Endothelial cell of umbilical vein (primary cell): ENCODE data around the gene MAP4K4. TPM values are rescaled to one million over a fixed set of nuclear protein-coding genes. Genes with fewer than 3 reads are reported as not detected.

Experiments used
- BruUV-seq: library from RNA; stranded (reverse); fragments of 400-500 nt; replicated peaks from 2 replicates; lab custom pipeline; 2021; lab: Mats Ljungman, UMichigan
- CTCF ChIA-PET: fragments of 300-600, 350-600 bp; sonication (Branson Sonifier 250); formaldehyde crosslinking; loops from one replicate; lab custom pipeline; 2021; ENCODE audit warnings: antibody characterized with exemption, inconsistent platforms; lab: Charles Lee
- POLR2A ChIA-PET: fragments of 300-600, 350-600 bp; sonication (Branson Sonifier 250); formaldehyde crosslinking; loops from one replicate; lab custom pipeline; 2021; ENCODE audit warnings: antibody characterized with exemption, inconsistent platforms; lab: Charles Lee
- DNase-seq: peaks from one replicate; pipeline ENCODE4 v3.0.0-alpha.2; 2011; ENCODE audit warnings: low read depth, low spot score
- FAIRE-seq: peaks from 2 replicates; lab custom pipeline; 2011; peaks lifted over from hg19 to GRCh38; lab: Jason Lieb, UNC
- H2AFZ ChIP-seq: 2 replicates; pipeline ENCODE4 v1.6.0; 2012; ENCODE audit warnings: low read depth, low read length, control low read depth, inconsistent platforms
- H3K27ac ChIP-seq: 2 replicates; pipeline ENCODE4 v1.5.1; 2011; ENCODE audit warnings: low read depth, mild to moderate bottlenecking, control low read depth, low read length, moderate library complexity; ENCODE audit not compliant: insufficient read depth
- H3K27me3 ChIP-seq, 2 experiments: 2 replicates each; pipeline versions ENCODE4 v1.6.0 to v1.6.1; 2011; ENCODE audit warnings: low read length in 2 of 2, mixed read lengths in 1 of 2; ENCODE audit not compliant: control insufficient read depth in 2 of 2, insufficient read depth in 2 of 2
- H3K36me3 ChIP-seq, 2 experiments: 2 replicates in 1 of 2; 3 replicates in 1 of 2; pipeline ENCODE4 v1.5.1; 2011; ENCODE audit warnings: low read length in 2 of 2, mild to moderate bottlenecking in 1 of 2, moderate library complexity in 1 of 2; ENCODE audit not compliant: control insufficient read depth in 2 of 2, insufficient read depth in 2 of 2; ENCODE audit errors: extremely low read depth in 1 of 2
- H3K4me1 ChIP-seq: 3 replicates; pipeline ENCODE4 v1.5.1; 2011; ENCODE audit warnings: mild to moderate bottlenecking, low read length; ENCODE audit not compliant: control insufficient read depth, insufficient read depth; ENCODE audit errors: extremely low read depth
- H3K4me2 ChIP-seq: 2 replicates; pipeline ENCODE4 v1.6.1; 2011; ENCODE audit warnings: low read length, control low read depth, mixed read lengths; ENCODE audit not compliant: insufficient read depth
- H3K4me3 ChIP-seq, 3 experiments: fragments of 200-600 bp in 1 of 3; sonication (generic), shearing (Covaris generic) in 1 of 3; replicated peaks in 1 of 3; 2 replicates each; pipeline ENCODE4 v1.5.1; 2011 to 2016; ENCODE audit warnings: control low read depth in 3 of 3, low read length in 3 of 3, mild to moderate bottlenecking in 2 of 3, inconsistent platforms in 1 of 3, low read depth in 1 of 3, moderate library complexity in 1 of 3; ENCODE audit not compliant: insufficient read depth in 1 of 3
- H3K79me2 ChIP-seq: 2 replicates; pipeline ENCODE4 v1.6.0; 2012; ENCODE audit warnings: low read length, inconsistent platforms; ENCODE audit not compliant: control insufficient read depth, insufficient read depth
- H3K9ac ChIP-seq: replicated peaks from 2 replicates; pipeline ENCODE3; 2011; ENCODE audit warnings: low read length, control low read depth; ENCODE audit not compliant: insufficient read depth; ENCODE audit errors: extremely low read depth
- H3K9me1 ChIP-seq: replicated peaks from 3 replicates; pipeline ENCODE4 v1.6.0; 2011; ENCODE audit warnings: mild to moderate bottlenecking, low read length; ENCODE audit not compliant: control insufficient read depth, insufficient read depth; ENCODE audit errors: extremely low read depth
- H3K9me3 ChIP-seq: replicated peaks from 2 replicates; pipeline ENCODE4 v1.5.1; 2012; ENCODE audit warnings: low read length, inconsistent platforms; ENCODE audit not compliant: control insufficient read depth, insufficient read depth
- H4K20me1 ChIP-seq: replicated peaks from 2 replicates; pipeline ENCODE3; 2011; ENCODE audit warnings: mild to moderate bottlenecking, low read length; ENCODE audit not compliant: control insufficient read depth, insufficient read depth; ENCODE audit errors: extremely low read depth
- FOS ChIP-seq: IDR thresholded peaks from 2 replicates; pipeline ENCODE4 v1.6.1; 2011; ENCODE audit warnings: mild to moderate bottlenecking, low read length, moderate library complexity, borderline replicate concordance; ENCODE audit not compliant: insufficient read depth
- GATA2 ChIP-seq: IDR thresholded peaks from 2 replicates; pipeline ENCODE4 v1.7.0; 2011; ENCODE audit warnings: low read depth, mild to moderate bottlenecking, moderate library complexity, mixed read lengths, low read length; ENCODE audit not compliant: insufficient read length, insufficient read depth
- JUN ChIP-seq: IDR thresholded peaks from 2 replicates; pipeline ENCODE4 v1.6.1; 2011; ENCODE audit warnings: borderline replicate concordance, low read depth; ENCODE audit not compliant: insufficient read length, insufficient read depth
- MAX ChIP-seq: IDR thresholded peaks from 2 replicates; pipeline ENCODE4 v1.6.1; 2011; ENCODE audit not compliant: insufficient read depth, insufficient read length
- MYC ChIP-seq: IDR thresholded peaks from one replicate; pipeline ENCODE4 v1.6.1; 2011; ENCODE audit warnings: mild to moderate bottlenecking, low read depth, low read length
- POLR2A ChIP-seq: IDR thresholded peaks from 2 replicates; pipeline ENCODE4 v1.6.1; 2012; ENCODE audit warnings: low read depth, mild to moderate bottlenecking, control low read depth, low read length
- POLR2AphosphoS5 ChIP-seq: IDR thresholded peaks from 2 replicates; pipeline ENCODE4 v1.6.1; 2012; ENCODE audit warnings: low read depth, mild to moderate bottlenecking, control low read depth, low read length, moderate library complexity; ENCODE audit not compliant: insufficient read depth
- dilution Hi-C: fragments of 300-500 bp; cut with MboI; formaldehyde crosslinking; loops from one replicate; pipeline ENCODE4 v1.15.0; 2019; ENCODE audit warnings: low sequenced_read_pairs; ENCODE audit not compliant: extremely low pct_ligation_motif_present
- intact Hi-C: fragments of 100-400 bp; cut with micrococcal nuclease; formaldehyde crosslinking; loops from one replicate; pipeline ENCODE4 v1.10.0; 2022
- polyA plus RNA-seq, 4 experiments: library from polyadenylated mRNA; depleted of rRNA in 3 of 4; stranded (reverse) in 3 of 4; unstranded in 1 of 4; fragments of >200 nt; gene quantifications; 2 replicates each; pipeline versions ENCODE4 v1.2.1 to v1.2.3, GENCODE V29; 2011 to 2012; ENCODE audit warnings: missing spikeins in 1 of 4
- total RNA-seq: library from RNA; stranded (reverse); gene quantifications from 2 replicates; pipeline ENCODE4 v1.2.3, GENCODE V29; 2021
- TF ChIP-seq, protein P1 (sequence below), 2 donors: IDR thresholded peaks; 1 replicate in 1 of 2; 2 replicates in 1 of 2; pipeline ENCODE4 v1.5.1; 2011; ENCODE audit warnings: low read length in 2 of 2, mild to moderate bottlenecking in 2 of 2, moderate library complexity in 2 of 2, control low read depth in 1 of 2, inconsistent platforms in 1 of 2, low read depth in 1 of 2; ENCODE audit not compliant: insufficient read depth in 1 of 2; ENCODE audit errors: extremely low read depth in 1 of 2

The MAP4K4 gene
- total and polyA plus RNA-seq, 2 donors (not counting 3 experiments of a cell fraction or from before 2014, with no cell fraction given), result 79.4 to 269 TPM

DNA sequence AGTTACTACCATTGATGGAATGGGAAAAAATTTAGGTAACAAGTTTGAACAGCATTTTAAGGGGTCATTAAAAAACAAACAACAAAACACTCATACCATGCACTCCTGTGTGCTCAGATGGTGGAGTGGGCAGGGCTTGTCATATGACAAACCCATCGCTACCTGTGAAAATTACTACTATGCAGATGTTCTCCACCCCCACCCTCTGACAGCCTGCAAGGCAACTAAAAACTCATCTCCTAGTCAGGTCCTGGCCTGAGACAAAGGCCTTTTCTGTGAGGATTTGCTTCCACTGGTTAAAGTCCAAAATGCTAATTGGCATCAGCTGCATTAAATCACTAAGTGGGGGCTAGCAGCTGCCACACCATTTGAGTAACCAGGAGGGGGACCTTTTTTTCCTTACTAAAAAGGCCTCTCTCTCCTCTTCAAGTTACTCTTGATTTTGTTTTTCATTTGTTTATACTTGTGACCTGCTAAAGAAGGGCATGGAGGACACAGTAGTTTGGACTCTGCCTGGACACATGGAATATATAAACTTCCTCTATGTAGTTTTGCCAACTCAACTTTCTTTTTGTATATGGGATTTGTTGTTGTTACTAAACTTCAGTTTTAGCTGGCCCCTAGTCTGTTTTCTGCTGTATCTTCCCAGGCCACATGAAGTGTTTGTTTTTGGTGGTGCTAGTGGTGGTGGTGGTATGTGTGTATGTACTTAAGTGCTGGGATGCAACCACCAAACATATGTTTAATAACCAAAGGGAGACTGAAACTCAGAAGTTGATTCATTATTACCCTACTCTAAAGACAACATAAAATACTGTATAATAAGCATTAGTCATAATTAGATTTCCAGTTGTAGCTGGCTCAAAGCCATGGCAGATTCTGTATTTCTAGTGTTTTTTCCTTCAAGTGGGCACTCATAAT is 121.3 kb downstream of the MAP4K4 start:
- peak overlapping the region; percentile 26 for H3K27ac ChIP-seq
- peaks cover 55% of the 10 kb centered on the region for H3K4me1 ChIP-seq
- H3K36me3 ChIP-seq, result no peaks in the 10 kb centered on the region
- intact Hi-C loops (loop anchor here (1.0 kb wide), 1 partner anchor 9 kb away; no protein-coding TSS in a partner anchor), dilution Hi-C loops (no loop called here)
- no peaks in the 10 kb centered on the region for H3K9me1 ChIP-seq
- H3K79me2 ChIP-seq, result peaks cover 99% of the 10 kb centered on the region
- no peak overlapping the region for H2AFZ ChIP-seq
- H3K27me3 ChIP-seq, result no peaks in the 10 kb centered on the region
- peak overlapping the region; percentile 38 for H3K4me2 ChIP-seq
- ChIA-PET CTCF (interaction anchor here (0.9 to 1.4 kb wide), 5 partner anchors 13 to 477 kb away, joined by 3 to 7 read pairs (median 3); no protein-coding TSS in a partner anchor), POLR2A (no interaction called here)
- peaks cover 37% of the 10 kb centered on the region for H4K20me1 ChIP-seq
- DNase-seq, result peak; percentile 78
- H3K4me3 ChIP-seq, result no peak overlapping the region
- H3K9ac ChIP-seq, result no peak overlapping the region
- no TSS peak for BruUV-seq
- TF ChIP-seq MAX (no peak), POLR2AphosphoS5 (no peak), JUN (no peak), MYC (no peak), FOS (peak; percentile 57), POLR2A (no peak), GATA2 (no peak)
- TF ChIP-seq, protein P1, sequence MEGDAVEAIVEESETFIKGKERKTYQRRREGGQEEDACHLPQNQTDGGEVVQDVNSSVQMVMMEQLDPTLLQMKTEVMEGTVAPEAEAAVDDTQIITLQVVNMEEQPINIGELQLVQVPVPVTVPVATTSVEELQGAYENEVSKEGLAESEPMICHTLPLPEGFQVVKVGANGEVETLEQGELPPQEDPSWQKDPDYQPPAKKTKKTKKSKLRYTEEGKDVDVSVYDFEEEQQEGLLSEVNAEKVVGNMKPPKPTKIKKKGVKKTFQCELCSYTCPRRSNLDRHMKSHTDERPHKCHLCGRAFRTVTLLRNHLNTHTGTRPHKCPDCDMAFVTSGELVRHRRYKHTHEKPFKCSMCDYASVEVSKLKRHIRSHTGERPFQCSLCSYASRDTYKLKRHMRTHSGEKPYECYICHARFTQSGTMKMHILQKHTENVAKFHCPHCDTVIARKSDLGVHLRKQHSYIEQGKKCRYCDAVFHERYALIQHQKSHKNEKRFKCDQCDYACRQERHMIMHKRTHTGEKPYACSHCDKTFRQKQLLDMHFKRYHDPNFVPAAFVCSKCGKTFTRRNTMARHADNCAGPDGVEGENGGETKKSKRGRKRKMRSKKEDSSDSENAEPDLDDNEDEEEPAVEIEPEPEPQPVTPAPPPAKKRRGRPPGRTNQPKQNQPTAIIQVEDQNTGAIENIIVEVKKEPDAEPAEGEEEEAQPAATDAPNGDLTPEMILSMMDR (IDR thresholded peaks at IDR 0.05; ENCODE audit: extremely low read depth in 1 of 2, insufficient read depth in 1 of 2, low read depth in 1 of 2, low read length in 2 of 2), result no peak
- no peaks in the 10 kb centered on the region for H3K9me3 ChIP-seq
- no peak for FAIRE-seq
